ENCODE data around the gene VPS52.
A peak's percentile ranks its signal among the peaks of the same experiment; 100 is the strongest.

VPS52 gene

DNA sequence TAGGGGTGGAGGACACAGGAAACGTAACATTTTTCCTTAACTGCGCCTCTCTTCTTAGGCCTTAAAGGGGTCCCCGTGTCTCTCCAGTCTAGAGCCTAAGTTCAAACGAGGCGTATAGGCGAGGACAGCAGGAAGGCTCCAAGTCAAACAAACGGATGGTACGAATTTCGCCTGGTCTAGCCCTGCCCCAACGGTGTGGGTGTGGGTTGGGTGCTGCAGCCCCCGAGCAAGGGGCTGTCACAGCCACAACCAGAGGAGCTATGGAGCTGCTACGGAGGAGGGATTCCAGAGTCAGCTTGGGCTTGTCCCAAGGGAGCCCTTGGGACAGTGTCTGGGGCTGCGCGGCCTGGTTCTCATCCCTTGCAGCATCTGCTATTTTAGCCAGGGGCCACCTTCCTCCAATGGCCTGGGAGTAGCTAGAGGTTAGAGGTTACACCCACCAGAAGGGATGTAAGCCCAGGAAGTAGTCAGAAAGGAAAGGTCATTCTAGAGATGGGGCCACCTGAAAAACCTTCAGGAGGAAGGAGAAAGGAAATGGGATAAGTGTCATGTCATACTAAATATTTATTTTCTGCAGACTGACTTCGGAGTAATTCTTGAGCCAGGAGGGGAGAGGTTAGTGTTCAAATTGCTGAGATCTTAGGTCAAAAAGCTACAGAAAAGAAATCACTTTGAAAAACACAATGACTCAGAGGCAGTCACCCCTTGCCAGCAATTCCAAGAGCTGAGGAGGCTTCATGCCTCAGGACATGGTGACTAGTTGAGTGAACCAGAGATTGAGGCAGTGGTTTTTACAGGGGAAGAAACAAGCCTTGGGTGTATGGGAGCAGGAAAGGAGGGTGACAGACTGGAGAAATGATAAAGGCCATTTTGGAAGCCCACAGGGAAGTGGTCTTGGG lies 21.7 kb downstream of the VPS52 start (continued):
- TF ChIP-seq ZNF610 (tag by site-specific recombination; IDR thresholded peaks at IDR 0.05; ENCODE audit: borderline replicate concordance) (no peak), ZNF585B (tag by site-specific recombination; IDR thresholded peaks at IDR 0.05) (no peak), KLF8 (tag by site-specific recombination; IDR thresholded peaks at IDR 0.05) (no peak)
- TF ChIP-seq, protein P1, sequence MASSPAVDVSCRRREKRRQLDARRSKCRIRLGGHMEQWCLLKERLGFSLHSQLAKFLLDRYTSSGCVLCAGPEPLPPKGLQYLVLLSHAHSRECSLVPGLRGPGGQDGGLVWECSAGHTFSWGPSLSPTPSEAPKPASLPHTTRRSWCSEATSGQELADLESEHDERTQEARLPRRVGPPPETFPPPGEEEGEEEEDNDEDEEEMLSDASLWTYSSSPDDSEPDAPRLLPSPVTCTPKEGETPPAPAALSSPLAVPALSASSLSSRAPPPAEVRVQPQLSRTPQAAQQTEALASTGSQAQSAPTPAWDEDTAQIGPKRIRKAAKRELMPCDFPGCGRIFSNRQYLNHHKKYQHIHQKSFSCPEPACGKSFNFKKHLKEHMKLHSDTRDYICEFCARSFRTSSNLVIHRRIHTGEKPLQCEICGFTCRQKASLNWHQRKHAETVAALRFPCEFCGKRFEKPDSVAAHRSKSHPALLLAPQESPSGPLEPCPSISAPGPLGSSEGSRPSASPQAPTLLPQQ (tag by site-specific recombination; IDR thresholded peaks at IDR 0.05): no peak

DNA sequence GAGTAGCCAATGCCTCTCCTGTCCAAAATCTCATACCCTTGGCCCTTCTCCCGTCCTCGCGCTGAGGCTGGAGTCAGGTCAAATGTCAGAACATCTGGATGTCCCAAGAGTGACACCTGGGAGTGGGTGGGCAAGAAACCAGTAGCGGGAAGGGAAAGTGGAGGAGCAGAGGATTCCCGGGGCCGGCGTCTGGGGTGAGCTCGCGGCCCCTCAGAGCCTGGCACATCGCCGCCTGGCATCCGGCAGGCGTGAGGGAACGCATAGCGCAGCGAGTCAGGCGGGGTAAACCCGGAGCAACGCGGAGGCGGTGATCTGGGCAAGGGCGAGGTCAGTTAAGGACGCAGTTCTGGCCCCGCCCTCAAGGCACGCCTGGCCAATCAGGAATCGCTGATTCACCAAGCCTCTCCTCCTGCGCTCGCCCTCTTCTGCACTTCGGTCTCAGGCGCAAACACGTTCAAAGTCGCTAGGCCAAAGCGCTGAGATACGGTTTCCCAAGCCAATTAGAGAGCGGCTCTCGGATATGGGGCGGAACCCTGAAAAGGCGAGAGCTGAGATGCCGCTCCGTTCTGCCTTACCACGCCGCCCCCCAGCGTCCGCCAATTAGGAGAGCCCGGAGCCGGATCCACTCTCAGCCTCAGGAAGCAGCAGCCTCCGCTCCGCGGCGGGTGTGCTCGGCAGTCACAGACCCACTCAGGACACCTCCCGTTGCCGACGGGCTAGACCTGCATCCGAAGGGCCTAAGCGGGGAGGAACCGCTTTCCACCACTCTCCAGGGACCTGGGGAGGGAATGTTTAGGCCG lies 22.5 kb downstream of the VPS52 start:
- CTCF ChIA-PET: interaction anchor here (0.6 to 6.1 kb wide), 52 partner anchors 9 to 802 kb away, joined by 3 to 76 read pairs (median 6); partner anchors contain the start of genes HSD17B8 and RING1
- TF ChIP-seq ZNF48 (tag by site-specific recombination; IDR thresholded peaks at IDR 0.05) (no peak), ZNF394 (tag by site-specific recombination; IDR thresholded peaks at IDR 0.05; ENCODE audit: borderline replicate concordance) (no peak), ZNF701 (tag by site-specific recombination; IDR thresholded peaks at IDR 0.05) (no peak), SP2 (tag by site-specific recombination; IDR thresholded peaks at IDR 0.05) (peak; percentile 98), ZNF76 (tag by site-specific recombination; IDR thresholded peaks at IDR 0.05; ENCODE audit: borderline replicate concordance, low read depth) (no peak), ZNF155 (tag by site-specific recombination; IDR thresholded peaks at IDR 0.05) (no peak), ZNF837 (tag by site-specific recombination; IDR thresholded peaks at IDR 0.05) (peak; percentile 87; the same call in 1 of the 2 replicates), ZNF146 (tag by site-specific recombination; IDR thresholded peaks at IDR 0.05) (no peak), HOXA7 (CRISPR knock-in tag; IDR thresholded peaks at IDR 0.05; ENCODE audit: borderline replicate concordance) (no peak), ZNF423 (tag by site-specific recombination; IDR thresholded peaks at IDR 0.05) (no peak), OSR2 (tag by site-specific recombination; IDR thresholded peaks at IDR 0.05) (no peak), ZNF549 (tag by site-specific recombination; IDR thresholded peaks at IDR 0.05) (no peak), HOXD13 (CRISPR knock-in tag; IDR thresholded peaks at IDR 0.05; ENCODE audit: borderline replicate concordance) (no peak), ZNF175 (tag by site-specific recombination; IDR thresholded peaks at IDR 0.05) (no peak), ZNF354C (tag by site-specific recombination; IDR thresholded peaks at IDR 0.05; ENCODE audit: borderline replicate concordance, low read depth) (no peak), ZNF514 (tag by site-specific recombination; IDR thresholded peaks at IDR 0.05) (no peak), YY1 (tag by site-specific recombination; IDR thresholded peaks at IDR 0.05) (no peak), ZNF621 (tag by site-specific recombination; IDR thresholded peaks at IDR 0.05) (no peak), KLF7 (tag by site-specific recombination; IDR thresholded peaks at IDR 0.05; ENCODE audit: borderline replicate concordance) (no peak), MYNN (tag by site-specific recombination; IDR thresholded peaks at IDR 0.05; ENCODE audit: borderline replicate concordance) (no peak), ZNF426 (tag by site-specific recombination; IDR thresholded peaks at IDR 0.05) (no peak), KLF8 (tag by site-specific recombination; IDR thresholded peaks at IDR 0.05) (peak; percentile 36; the same call in 1 of the 2 replicates), RBAK (tag by site-specific recombination; IDR thresholded peaks at IDR 0.05) (no peak)
- TF ChIP-seq, protein P2, sequence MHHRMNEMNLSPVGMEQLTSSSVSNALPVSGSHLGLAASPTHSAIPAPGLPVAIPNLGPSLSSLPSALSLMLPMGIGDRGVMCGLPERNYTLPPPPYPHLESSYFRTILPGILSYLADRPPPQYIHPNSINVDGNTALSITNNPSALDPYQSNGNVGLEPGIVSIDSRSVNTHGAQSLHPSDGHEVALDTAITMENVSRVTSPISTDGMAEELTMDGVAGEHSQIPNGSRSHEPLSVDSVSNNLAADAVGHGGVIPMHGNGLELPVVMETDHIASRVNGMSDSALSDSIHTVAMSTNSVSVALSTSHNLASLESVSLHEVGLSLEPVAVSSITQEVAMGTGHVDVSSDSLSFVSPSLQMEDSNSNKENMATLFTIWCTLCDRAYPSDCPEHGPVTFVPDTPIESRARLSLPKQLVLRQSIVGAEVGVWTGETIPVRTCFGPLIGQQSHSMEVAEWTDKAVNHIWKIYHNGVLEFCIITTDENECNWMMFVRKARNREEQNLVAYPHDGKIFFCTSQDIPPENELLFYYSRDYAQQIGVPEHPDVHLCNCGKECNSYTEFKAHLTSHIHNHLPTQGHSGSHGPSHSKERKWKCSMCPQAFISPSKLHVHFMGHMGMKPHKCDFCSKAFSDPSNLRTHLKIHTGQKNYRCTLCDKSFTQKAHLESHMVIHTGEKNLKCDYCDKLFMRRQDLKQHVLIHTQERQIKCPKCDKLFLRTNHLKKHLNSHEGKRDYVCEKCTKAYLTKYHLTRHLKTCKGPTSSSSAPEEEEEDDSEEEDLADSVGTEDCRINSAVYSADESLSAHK (tag by site-specific recombination; IDR thresholded peaks at IDR 0.05): peak; percentile 28; the same call in 1 of the 2 replicates
- TF ChIP-seq, protein P3, sequence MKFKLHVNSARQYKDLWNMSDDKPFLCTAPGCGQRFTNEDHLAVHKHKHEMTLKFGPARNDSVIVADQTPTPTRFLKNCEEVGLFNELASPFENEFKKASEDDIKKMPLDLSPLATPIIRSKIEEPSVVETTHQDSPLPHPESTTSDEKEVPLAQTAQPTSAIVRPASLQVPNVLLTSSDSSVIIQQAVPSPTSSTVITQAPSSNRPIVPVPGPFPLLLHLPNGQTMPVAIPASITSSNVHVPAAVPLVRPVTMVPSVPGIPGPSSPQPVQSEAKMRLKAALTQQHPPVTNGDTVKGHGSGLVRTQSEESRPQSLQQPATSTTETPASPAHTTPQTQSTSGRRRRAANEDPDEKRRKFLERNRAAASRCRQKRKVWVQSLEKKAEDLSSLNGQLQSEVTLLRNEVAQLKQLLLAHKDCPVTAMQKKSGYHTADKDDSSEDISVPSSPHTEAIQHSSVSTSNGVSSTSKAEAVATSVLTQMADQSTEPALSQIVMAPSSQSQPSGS (tag by site-specific recombination; IDR thresholded peaks at IDR 0.05; ENCODE audit: low read depth): no peak
- TF ChIP-seq, protein P4, sequence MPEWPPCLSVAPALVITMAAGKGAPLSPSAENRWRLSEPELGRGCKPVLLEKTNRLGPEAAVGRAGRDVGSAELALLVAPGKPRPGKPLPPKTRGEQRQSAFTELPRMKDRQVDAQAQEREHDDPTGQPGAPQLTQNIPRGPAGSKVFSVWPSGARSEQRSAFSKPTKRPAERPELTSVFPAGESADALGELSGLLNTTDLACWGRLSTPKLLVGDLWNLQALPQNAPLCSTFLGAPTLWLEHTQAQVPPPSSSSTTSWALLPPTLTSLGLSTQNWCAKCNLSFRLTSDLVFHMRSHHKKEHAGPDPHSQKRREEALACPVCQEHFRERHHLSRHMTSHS (tag by site-specific recombination; IDR thresholded peaks at IDR 0.05): no peak

More for the DNA sequence above, 22.5 kb downstream of the VPS52 start:
- peak overlapping the region; percentile 88 for H3K27ac ChIP-seq (ENCODE audit: extremely low read depth, low read depth, low read length)
- H3K9me3 ChIP-seq (ENCODE audit: control insufficient read depth, insufficient read depth, low read depth, low read length): no peaks in the 10 kb centered on the region
- H3K4me3 ChIP-seq (ENCODE audit: low read depth, low read length): peak overlapping the region; percentile 62
- peaks cover 14 to 20% of the 10 kb centered on the region in 2 experiments; a peak in 2 of 3 replicates for H3K36me3 ChIP-seq (ENCODE audit: control insufficient read depth in 2 of 2, insufficient read depth in 1 of 2, low read length in 2 of 2)
- POLR2A ChIA-PET: interaction anchor here (0.5 to 4.8 kb wide), 30 partner anchors 10 to 357 kb away, joined by 3 to 65 read pairs (median 6); partner anchors contain the start of genes B3GALT4, HSD17B8, PFDN6 and RGL2
- H3K4me1 ChIP-seq (ENCODE audit: control insufficient read depth, insufficient read depth, low read length): peaks cover 12% of the 10 kb centered on the region
